Panc1 (cell line): ENCODE data around the gene PTPRN. TPM values are rescaled to one million over a fixed set of nuclear protein-coding genes. Genes with fewer than 3 reads are reported as not detected.

Experiments
- ATAC-seq: fragments of 200-7000 bp; cut with Tn5 transposase; 2 replicates; pipeline ENCODE4 v1.9.1; 2020; ENCODE audit warnings: mild to moderate bottlenecking, moderate library complexity
- BruUV-seq: library from RNA; stranded (reverse); fragments of 400-500 nt; replicated peaks from 2 replicates; lab custom pipeline; 2021; lab: Mats Ljungman, UMichigan
- CTCF ChIA-PET: fragments of 300-600 bp; sonication (Branson Sonifier 250); formaldehyde crosslinking; loops from one replicate; lab custom pipeline; 2022; ENCODE audit warnings: antibody characterized with exemption; lab: Charles Lee
- POLR2A ChIA-PET: fragments of 300-600 bp; sonication (Branson Sonifier 250); formaldehyde crosslinking; loops from one replicate; lab custom pipeline; 2022; ENCODE audit warnings: antibody characterized with exemption; lab: Charles Lee
- DNase-seq: peaks from one replicate; pipeline ENCODE4 v3.0.0-alpha.2; 2010; ENCODE audit warnings: low read depth, low spot score
- H3K27ac ChIP-seq: 2 replicates; pipeline ENCODE4 v1.5.1; 2011; ENCODE audit warnings: mild to moderate bottlenecking, low read length, inconsistent platforms
- H3K27me3 ChIP-seq: fragments of 200-500 bp; sonication (Bioruptor generic); 2 replicates; pipeline ENCODE4 v1.6.0; 2014; ENCODE audit warnings: low read length, inconsistent platforms; ENCODE audit not compliant: control insufficient read depth, insufficient read depth
- H3K36me3 ChIP-seq: fragments of 200-500 bp; sonication (Bioruptor generic); 2 replicates; pipeline ENCODE4 v1.5.1; 2014; ENCODE audit warnings: inconsistent platforms, mild to moderate bottlenecking, low read length, moderate library complexity; ENCODE audit not compliant: control insufficient read depth, insufficient read depth
- H3K4me1 ChIP-seq: 2 replicates; pipeline ENCODE4 v1.5.1; 2011; ENCODE audit warnings: inconsistent platforms, mild to moderate bottlenecking, low read length, moderate library complexity; ENCODE audit not compliant: control insufficient read depth, insufficient read depth
- H3K4me3 ChIP-seq, 2 experiments: 2 replicates each; pipeline ENCODE4 v1.5.1; 2011 to 2012; ENCODE audit warnings: low read depth in 2 of 2, low read length in 2 of 2, mild to moderate bottlenecking in 2 of 2, inconsistent platforms in 1 of 2, moderate library complexity in 1 of 2
- H3K9me3 ChIP-seq: fragments of 200-500 bp; sonication (Bioruptor generic); 2 replicates; pipeline ENCODE4 v1.5.1; 2014; ENCODE audit warnings: low read depth, mild to moderate bottlenecking, inconsistent platforms, low read length, moderate library complexity; ENCODE audit not compliant: control insufficient read depth, insufficient read depth
- POLR2AphosphoS5 ChIP-seq: IDR thresholded peaks from 2 replicates; pipeline ENCODE4 v1.6.1; 2012; ENCODE audit warnings: mild to moderate bottlenecking, low read depth, low read length, moderate library complexity
- REST ChIP-seq, 2 experiments: IDR thresholded peaks; 2 replicates each; pipeline ENCODE4 v1.6.1; 2011 to 2012; ENCODE audit warnings: low read depth in 2 of 2, control low read depth in 1 of 2, low read length in 1 of 2, mild to moderate bottlenecking in 1 of 2, moderate library complexity in 1 of 2; ENCODE audit not compliant: insufficient read depth in 1 of 2
- SIN3A ChIP-seq: IDR thresholded peaks from 2 replicates; pipeline ENCODE4 v1.6.1; 2012; ENCODE audit warnings: low read depth, mild to moderate bottlenecking, low read length, moderate library complexity, borderline replicate concordance; ENCODE audit not compliant: insufficient read depth
- TCF7L2 ChIP-seq: IDR thresholded peaks from 2 replicates; pipeline ENCODE4 v1.6.1; 2011; ENCODE audit warnings: mild to moderate bottlenecking, low read depth, low read length, inconsistent platforms
- in situ Hi-C: cut with HindIII; loops from 2 replicates; pipeline ENCODE4 v1.10.0; 2016; ENCODE audit warnings: low sequenced_read_pairs, low pct_unique_long_range_greater_than_20kb
- intact Hi-C: fragments of 100-400 bp; cut with micrococcal nuclease; formaldehyde crosslinking; loops from one replicate; pipeline ENCODE4 v1.10.0; 2022; ENCODE audit not compliant: unreplicated experiment
- total RNA-seq: library from RNA; stranded (reverse); gene quantifications from one replicate; pipeline ENCODE4 v1.2.1, GENCODE V29; 2021; ENCODE audit not compliant: unreplicated experiment
- TF ChIP-seq, protein P1 (sequence below): fragments of 450-650 bp; IDR thresholded peaks from 2 replicates; pipeline ENCODE4 v1.5.1; 2017; ENCODE audit warnings: mild to moderate bottlenecking

PTPRN gene
- total RNA-seq, 1 experiment from 2014 or later, result not detected

- H3K9me3 ChIP-seq, result no peaks in the 10 kb centered on the region
- no peak; the same call in 1 of the 2 replicates for ATAC-seq
- TF ChIP-seq POLR2AphosphoS5 (no peak), TCF7L2 (no peak), SIN3A (no peak), REST (IDR thresholded peaks at IDR 0.05; ENCODE audit: insufficient read depth in 1 of 2, low read depth in 2 of 2, low read length in 1 of 2) (peak; percentile 93 to 96)
- TF ChIP-seq, protein P1, sequence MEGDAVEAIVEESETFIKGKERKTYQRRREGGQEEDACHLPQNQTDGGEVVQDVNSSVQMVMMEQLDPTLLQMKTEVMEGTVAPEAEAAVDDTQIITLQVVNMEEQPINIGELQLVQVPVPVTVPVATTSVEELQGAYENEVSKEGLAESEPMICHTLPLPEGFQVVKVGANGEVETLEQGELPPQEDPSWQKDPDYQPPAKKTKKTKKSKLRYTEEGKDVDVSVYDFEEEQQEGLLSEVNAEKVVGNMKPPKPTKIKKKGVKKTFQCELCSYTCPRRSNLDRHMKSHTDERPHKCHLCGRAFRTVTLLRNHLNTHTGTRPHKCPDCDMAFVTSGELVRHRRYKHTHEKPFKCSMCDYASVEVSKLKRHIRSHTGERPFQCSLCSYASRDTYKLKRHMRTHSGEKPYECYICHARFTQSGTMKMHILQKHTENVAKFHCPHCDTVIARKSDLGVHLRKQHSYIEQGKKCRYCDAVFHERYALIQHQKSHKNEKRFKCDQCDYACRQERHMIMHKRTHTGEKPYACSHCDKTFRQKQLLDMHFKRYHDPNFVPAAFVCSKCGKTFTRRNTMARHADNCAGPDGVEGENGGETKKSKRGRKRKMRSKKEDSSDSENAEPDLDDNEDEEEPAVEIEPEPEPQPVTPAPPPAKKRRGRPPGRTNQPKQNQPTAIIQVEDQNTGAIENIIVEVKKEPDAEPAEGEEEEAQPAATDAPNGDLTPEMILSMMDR, result no peak
- in situ Hi-C loops, result no loop called here
- H3K4me3 ChIP-seq, result no peak overlapping the region
- intact Hi-C loops, result no loop called here
- no TSS peak for BruUV-seq
- H3K36me3 ChIP-seq, result no peaks in the 10 kb centered on the region
- no peak for DNase-seq
- POLR2A ChIA-PET, result no interaction called here
- no peaks in the 10 kb centered on the region for H3K4me1 ChIP-seq
- CTCF ChIA-PET, result no interaction called here
- 0 out of 2 replicates have a peak, but pooled peaks cover 4% of the 10 kb centered on the region for H3K27me3 ChIP-seq
- no peak overlapping the region for H3K27ac ChIP-seq
Measured at GRCh38 chr2:219331560-219332213, 22.5 kb upstream of the PTPRN start.

DNA sequence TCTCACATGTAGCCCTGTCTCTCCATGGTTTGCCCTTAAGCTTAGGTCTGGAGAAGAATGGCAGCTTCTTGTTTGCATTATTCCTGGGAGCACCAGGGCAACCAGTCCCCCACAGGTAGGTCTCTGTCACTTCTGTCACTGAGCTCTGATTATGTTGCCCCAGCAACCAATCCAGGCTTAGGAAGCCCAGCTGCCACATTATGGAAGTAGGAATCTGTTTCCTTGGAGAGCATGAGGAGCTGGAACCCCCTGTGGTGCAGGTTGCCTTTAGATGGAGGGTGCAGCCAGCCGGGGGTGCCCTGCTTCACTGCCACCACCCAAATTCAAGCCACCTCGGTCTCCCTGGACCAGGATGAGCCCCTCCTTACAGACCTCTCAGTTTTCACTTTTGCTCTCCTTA, 18.5 kb upstream of the PTPRN start:
- 0 out of 2 replicates have a peak, but pooled peaks cover 2% of the 10 kb centered on the region for H3K27me3 ChIP-seq
- no peak for ATAC-seq
- no peaks in the 10 kb centered on the region for H3K4me1 ChIP-seq
- no peak overlapping the region for H3K4me3 ChIP-seq
- TF ChIP-seq SIN3A, result no peak
- TF ChIP-seq, protein P1, result no peak
- TF ChIP-seq REST (IDR thresholded peaks at IDR 0.05; ENCODE audit: insufficient read depth in 1 of 2, low read depth in 2 of 2, low read length in 1 of 2), result no peak
- TF ChIP-seq TCF7L2, result no peak
- no peak for TF ChIP-seq POLR2AphosphoS5
- intact Hi-C loops, result no loop called here
- H3K9me3 ChIP-seq, result no peaks in the 10 kb centered on the region
- POLR2A ChIA-PET, result no interaction called here
- BruUV-seq, result no TSS peak
- DNase-seq, result no peak
- H3K36me3 ChIP-seq, result no peaks in the 10 kb centered on the region
- CTCF ChIA-PET, result no interaction called here
- no peak overlapping the region for H3K27ac ChIP-seq
- in situ Hi-C loops, result no loop called here
